T-helper 2 cell treated with Interferon-gamma antibody and Interleukin-4, amounts not matched to agents 5 μg/mL and 100 μg/mL, for 36 hours (primary cell): ENCODE results near the gene NUTM2B.
"Not testable (repeated sequence)": the region's sequence is repeated elsewhere in the genome, so short reads cannot be mapped to it uniquely, and the experiment has no call there.

Experiments used
- DNase-seq: peaks from one replicate; pipeline ENCODE4 v3.0.0; 2021; ENCODE audit warnings: low spot score
- H3K27ac Mint-ChIP-seq: one replicate; pipeline ENCODE4 v1.8.0; 2021; ENCODE audit warnings: mild to moderate bottlenecking, mixed read lengths
- H3K27me3 Mint-ChIP-seq: one replicate; pipeline ENCODE4 v1.8.0; 2021; ENCODE audit warnings: low read depth, mixed read lengths
- H3K36me3 Mint-ChIP-seq: one replicate; pipeline ENCODE4 v1.8.0; 2021; ENCODE audit warnings: low read depth, mixed read lengths
- H3K4me1 Mint-ChIP-seq: one replicate; pipeline ENCODE4 v1.8.0; 2021; ENCODE audit warnings: low read depth, mixed read lengths
- H3K4me3 Mint-ChIP-seq: one replicate; pipeline ENCODE4 v1.8.0; 2022; ENCODE audit warnings: mild to moderate bottlenecking, moderate library complexity, mixed read lengths
- H3K9me3 Mint-ChIP-seq: one replicate; pipeline ENCODE4 v1.8.0; 2021; ENCODE audit warnings: mixed read lengths

NUTM2B gene

GRCh38 chr10:79702927-79703326 lies at the start of gene NUTM2B:
TSS of gene NUTM2B (plus strand) at chr10:79703227. CDS start at chr10:79703610, 383 bp downstream.
- H3K27ac Mint-ChIP-seq, H3K36me3 Mint-ChIP-seq, H3K4me3 Mint-ChIP-seq, H3K9me3 Mint-ChIP-seq, H3K4me1 Mint-ChIP-seq, H3K27me3 Mint-ChIP-seq, DNase-seq: not testable (repeated sequence)

DNA sequence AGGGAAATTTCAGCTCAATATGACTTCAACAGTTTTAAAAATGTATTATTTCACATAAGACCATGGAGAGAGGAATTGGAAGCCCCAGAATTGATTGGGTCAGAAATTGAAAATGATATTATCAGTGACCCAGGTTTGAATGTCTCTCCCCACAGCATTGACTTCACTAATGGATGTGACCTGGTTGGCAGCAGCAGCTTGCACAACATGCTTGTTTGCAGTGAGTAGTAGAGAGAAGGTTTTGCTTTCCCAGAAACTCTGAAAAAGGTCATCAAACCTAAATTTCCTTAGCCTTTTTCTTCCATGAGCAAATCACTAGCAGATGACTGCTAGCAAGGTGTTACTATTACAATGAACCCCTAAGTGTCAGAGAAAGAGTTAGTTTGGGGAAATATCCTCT lies 39.7 kb upstream of the NUTM2B start:
- not testable (repeated sequence) for DNase-seq, H3K4me3 Mint-ChIP-seq, H3K27ac Mint-ChIP-seq, H3K4me1 Mint-ChIP-seq, H3K9me3 Mint-ChIP-seq, H3K36me3 Mint-ChIP-seq
- peaks cover 10% of the 10 kb centered on the region for H3K27me3 Mint-ChIP-seq

DNA sequence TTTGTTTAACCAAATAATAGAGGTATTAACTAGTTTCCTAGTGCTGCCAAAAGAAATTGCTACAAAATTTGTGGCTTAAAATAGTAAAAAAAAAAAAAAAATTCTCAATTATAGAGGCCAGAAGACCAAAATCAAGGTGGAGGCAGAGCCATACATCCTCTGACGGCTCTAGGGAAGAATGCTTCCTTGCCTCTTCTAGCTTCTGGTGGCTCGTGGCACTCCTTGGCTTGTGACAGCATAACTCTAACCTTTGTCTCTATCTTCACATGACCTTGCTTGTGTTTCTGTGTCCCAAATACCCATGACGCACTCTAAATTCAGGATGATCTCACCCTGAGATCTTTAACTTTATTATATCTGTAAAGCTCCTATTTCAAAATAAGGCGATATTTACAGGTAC lies 38.3 kb upstream of the NUTM2B start:
- DNase-seq, H3K9me3 Mint-ChIP-seq, H3K27me3 Mint-ChIP-seq, H3K4me1 Mint-ChIP-seq, H3K4me3 Mint-ChIP-seq, H3K36me3 Mint-ChIP-seq, H3K27ac Mint-ChIP-seq: not testable (repeated sequence)

GRCh38 chr10:79669248-79669788 lies 33.7 kb upstream of the NUTM2B start:
- not testable (repeated sequence) for H3K9me3 Mint-ChIP-seq, H3K4me1 Mint-ChIP-seq, H3K4me3 Mint-ChIP-seq, H3K27me3 Mint-ChIP-seq, H3K27ac Mint-ChIP-seq, DNase-seq, H3K36me3 Mint-ChIP-seq

DNA sequence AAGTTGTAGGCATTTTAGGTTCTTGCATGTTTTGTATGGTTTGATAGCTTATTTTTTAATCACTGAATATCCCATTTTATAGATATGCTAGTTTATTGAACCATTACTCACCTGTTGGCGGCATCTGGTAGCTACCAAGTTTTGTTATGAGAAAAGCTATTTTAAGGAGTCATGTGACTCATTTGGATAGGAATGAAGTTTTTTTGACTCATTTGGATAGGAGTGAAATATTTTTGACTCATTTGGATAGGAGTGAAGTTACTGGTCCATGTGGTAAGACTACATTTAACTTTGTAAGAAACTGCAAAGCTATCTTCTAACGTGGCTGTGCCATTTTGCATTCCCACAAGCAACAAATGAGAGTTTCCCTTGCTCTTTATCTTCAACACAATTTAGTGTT lies 28.1 kb upstream of the NUTM2B start:
- H3K4me1 Mint-ChIP-seq, H3K27ac Mint-ChIP-seq, H3K36me3 Mint-ChIP-seq, H3K4me3 Mint-ChIP-seq, H3K27me3 Mint-ChIP-seq, H3K9me3 Mint-ChIP-seq, DNase-seq: not testable (repeated sequence)

- not testable (repeated sequence) for H3K4me1 Mint-ChIP-seq, H3K27ac Mint-ChIP-seq, DNase-seq, H3K9me3 Mint-ChIP-seq, H3K4me3 Mint-ChIP-seq, H3K36me3 Mint-ChIP-seq, H3K27me3 Mint-ChIP-seq
Measured at GRCh38 chr10:79683026-79683883, 19.8 kb upstream of the NUTM2B start.

GRCh38 chr10:79683884-79684720 lies 18.9 kb upstream of the NUTM2B start:
- not testable (repeated sequence) for H3K4me3 Mint-ChIP-seq, H3K27me3 Mint-ChIP-seq

DNA sequence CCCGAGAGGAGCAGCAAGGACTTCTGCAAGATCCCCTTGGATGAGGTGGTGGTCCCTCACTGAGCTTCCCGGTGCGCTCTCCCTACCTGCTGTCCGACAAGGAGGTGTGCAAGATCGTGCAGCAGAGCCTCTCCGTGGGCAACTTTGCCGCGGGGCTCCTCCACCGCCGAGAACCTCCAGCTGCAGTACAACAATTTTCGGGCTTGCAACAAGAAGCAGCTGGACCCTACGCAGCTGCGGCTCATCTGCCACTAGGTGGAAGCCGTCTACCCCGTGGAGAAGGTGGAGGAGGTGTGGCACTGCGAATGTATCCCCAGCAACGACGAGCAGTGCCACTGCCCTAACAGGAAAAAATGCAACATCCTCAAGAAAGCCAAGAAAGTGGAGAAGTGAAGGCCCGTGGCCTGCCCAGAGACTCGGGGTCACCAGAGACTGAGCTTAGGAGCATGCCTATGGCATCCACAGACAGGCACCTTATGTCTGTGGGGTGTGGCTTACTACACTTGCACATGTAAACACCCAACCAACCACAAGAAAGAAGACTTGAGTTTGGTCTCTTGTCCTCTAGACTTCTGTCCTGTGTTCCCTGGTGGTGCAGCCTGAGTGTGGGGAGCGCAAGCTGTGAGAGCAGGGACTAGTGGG lies 17.9 kb upstream of the NUTM2B start:
- not testable (repeated sequence) for DNase-seq, H3K4me3 Mint-ChIP-seq, H3K36me3 Mint-ChIP-seq, H3K27me3 Mint-ChIP-seq, H3K4me1 Mint-ChIP-seq, H3K9me3 Mint-ChIP-seq, H3K27ac Mint-ChIP-seq

More at GRCh38 chr10:79683884-79684720, 18.9 kb upstream of the NUTM2B start:
- not testable (repeated sequence) for H3K9me3 Mint-ChIP-seq, H3K36me3 Mint-ChIP-seq, H3K27ac Mint-ChIP-seq, DNase-seq, H3K4me1 Mint-ChIP-seq

DNA sequence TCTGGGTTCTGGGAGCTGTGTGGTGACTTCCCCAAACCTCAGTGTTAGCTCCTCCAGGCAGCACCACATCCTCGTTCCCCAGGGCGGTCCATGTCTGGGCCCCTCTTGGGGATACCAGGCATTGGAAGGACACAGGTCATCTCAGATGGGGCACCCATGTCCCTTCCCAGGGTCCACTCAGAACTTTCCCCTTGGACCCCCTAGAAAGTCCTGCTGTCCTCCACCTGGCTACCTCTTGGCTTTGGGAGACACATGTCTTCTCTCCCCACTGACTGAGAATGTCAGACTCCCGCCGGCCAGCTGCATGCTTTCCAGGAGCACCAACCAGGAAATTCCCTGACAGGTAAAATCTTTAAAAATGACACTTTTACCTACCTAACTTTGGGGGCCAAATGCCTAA lies 16.4 kb upstream of the NUTM2B start:
- H3K9me3 Mint-ChIP-seq, H3K4me3 Mint-ChIP-seq, H3K27me3 Mint-ChIP-seq, H3K27ac Mint-ChIP-seq, H3K4me1 Mint-ChIP-seq, DNase-seq, H3K36me3 Mint-ChIP-seq: not testable (repeated sequence)

- H3K9me3 Mint-ChIP-seq, DNase-seq, H3K4me3 Mint-ChIP-seq, H3K27me3 Mint-ChIP-seq, H3K4me1 Mint-ChIP-seq, H3K27ac Mint-ChIP-seq, H3K36me3 Mint-ChIP-seq: not testable (repeated sequence)
Measured at GRCh38 chr10:79687406-79688150, 15.4 kb upstream of the NUTM2B start.

DNA sequence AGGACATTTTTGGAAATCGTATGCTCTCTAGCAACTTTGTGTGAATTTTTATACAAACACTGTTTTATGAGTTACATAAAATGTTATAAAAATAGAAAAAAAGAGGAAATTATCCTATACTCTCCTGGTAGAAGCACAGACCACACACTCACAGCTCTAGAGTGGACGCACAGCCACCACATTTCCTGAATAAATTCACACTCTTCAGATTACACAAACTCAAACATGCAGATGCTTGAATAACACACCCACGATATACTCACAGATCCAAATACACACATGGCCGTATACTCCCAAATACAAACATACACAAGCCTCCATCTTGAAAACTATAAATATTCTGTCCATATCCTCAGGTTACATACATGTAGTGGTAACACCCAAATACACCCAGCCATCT lies 14.2 kb upstream of the NUTM2B start:
- not testable (repeated sequence) for H3K4me3 Mint-ChIP-seq, H3K9me3 Mint-ChIP-seq, H3K36me3 Mint-ChIP-seq

GRCh38 chr10:79696596-79696995 lies 6.4 kb upstream of the NUTM2B start:
- H3K9me3 Mint-ChIP-seq, H3K27ac Mint-ChIP-seq, H3K4me3 Mint-ChIP-seq, H3K4me1 Mint-ChIP-seq, DNase-seq, H3K36me3 Mint-ChIP-seq, H3K27me3 Mint-ChIP-seq: not testable (repeated sequence)

More for the DNA sequence above, 14.2 kb upstream of the NUTM2B start:
- DNase-seq, H3K27me3 Mint-ChIP-seq, H3K27ac Mint-ChIP-seq, H3K4me1 Mint-ChIP-seq: not testable (repeated sequence)

DNA sequence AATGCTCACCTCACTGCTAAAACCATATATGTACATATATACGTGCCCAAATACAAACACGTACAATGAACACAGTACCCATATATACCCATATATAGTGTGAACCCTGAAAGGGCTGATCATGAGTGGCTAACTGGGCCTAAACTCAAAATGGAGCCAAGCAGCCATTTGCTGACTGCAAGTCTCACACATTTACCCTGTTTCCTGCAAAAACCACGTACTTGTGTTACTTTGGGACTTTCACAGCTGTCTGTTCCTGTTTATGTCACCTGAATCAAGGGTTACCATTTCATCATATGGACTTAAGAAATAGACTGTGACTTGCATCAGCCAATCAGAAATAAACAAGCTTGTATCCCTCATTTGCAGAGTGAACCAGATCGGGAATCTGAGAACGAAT lies 5.9 kb upstream of the NUTM2B start:
- H3K27ac Mint-ChIP-seq, H3K9me3 Mint-ChIP-seq, H3K27me3 Mint-ChIP-seq, H3K36me3 Mint-ChIP-seq, H3K4me3 Mint-ChIP-seq, DNase-seq, H3K4me1 Mint-ChIP-seq: not testable (repeated sequence)
